HepG2 (cell line): Measurements from ENCODE around the gene DCUN1D2. TPM values are rescaled to one million over a fixed set of nuclear protein-coding genes. Genes with fewer than 3 reads are reported as not detected.

Experiments
- ATAC-seq: fragments of 200-7000 bp; cut with Tn5 transposase; 3 replicates; pipeline ENCODE4 v1.9.1; 2020; ENCODE audit warnings: mild to moderate bottlenecking, moderate library complexity
- BruUV-seq: library from RNA; stranded (reverse); fragments of 400-500 nt; replicated peaks from 2 replicates; lab custom pipeline; 2021; lab: Mats Ljungman, UMichigan
- CTCF ChIA-PET: fragments of 300-600 bp; formaldehyde crosslinking; extraction: SDS; loops from one replicate; lab custom pipeline; 2021; ENCODE audit warnings: low total read pairs, inconsistent platforms, low intra/inter-chr PET ratio; lab: Yijun Ruan, JAX
- POLR2A ChIA-PET: fragments of 350-600 bp; sonication (Branson Sonifier 250); formaldehyde crosslinking; loops from one replicate; lab custom pipeline; 2020; ENCODE audit warnings: antibody characterized with exemption, inconsistent platforms; lab: Yijun Ruan, JAX
- DNase-seq: peaks from one replicate; pipeline ENCODE4 v3.0.0-alpha.2; 2015; ENCODE audit warnings: low spot score
- FAIRE-seq: peaks from 3 replicates; lab custom pipeline; 2011; peaks lifted over from hg19 to GRCh38; lab: Jason Lieb, UNC
- H2AFZ ChIP-seq: one replicate; pipeline ENCODE4 v1.6.1; 2011; ENCODE audit warnings: low read length, inconsistent platforms
- H3K27ac ChIP-seq: fragments of 300-600 bp; 3 replicates; pipeline ENCODE4 v1.8.0; 2011; ENCODE audit warnings: mixed run types, mild to moderate bottlenecking, mixed read lengths, low read length, inconsistent platforms; ENCODE audit not compliant: insufficient read depth; ENCODE audit errors: extremely low read length
- H3K27me3 ChIP-seq, 2 experiments: fragments of 200-600 bp in 1 of 2; 2 replicates in 1 of 2; 3 replicates in 1 of 2; pipeline versions ENCODE4 v1.6.0 to v1.8.0; 2011; ENCODE audit warnings: low read length in 2 of 2, mild to moderate bottlenecking in 2 of 2, moderate library complexity in 2 of 2, inconsistent platforms in 1 of 2; ENCODE audit not compliant: insufficient read depth in 2 of 2, control insufficient read depth in 1 of 2
- H3K36me3 ChIP-seq, 2 experiments: fragments of 200-600 bp in 1 of 2; replicated peaks in 1 of 2; 2 replicates in 1 of 2; 3 replicates in 1 of 2; pipeline versions ENCODE4 v1.5.1 to v1.8.0; 2011; ENCODE audit warnings: low read length in 2 of 2, inconsistent platforms in 1 of 2; ENCODE audit not compliant: insufficient read depth in 2 of 2, control insufficient read depth in 1 of 2
- H3K4me1 ChIP-seq: 2 replicates; pipeline ENCODE4 v1.5.1; 2012; ENCODE audit warnings: low read length, inconsistent platforms; ENCODE audit not compliant: insufficient read depth
- H3K4me2 ChIP-seq: 2 replicates; pipeline ENCODE4 v1.6.0; 2011; ENCODE audit warnings: low read depth, low read length, inconsistent platforms
- H3K4me3 ChIP-seq, 3 experiments: fragments of 200-600 bp in 1 of 3; sonication (generic), shearing (Covaris generic) in 1 of 3; replicated peaks in 1 of 3; 2 replicates each; pipeline ENCODE4 v1.5.1; 2011 to 2016; ENCODE audit warnings: low read length in 3 of 3, inconsistent platforms in 2 of 3, low read depth in 2 of 3, mild to moderate bottlenecking in 2 of 3, control low read depth in 1 of 3, mixed read lengths in 1 of 3; ENCODE audit not compliant: insufficient read depth in 1 of 3
- H3K79me2 ChIP-seq: one replicate; pipeline ENCODE4 v1.6.1; 2011; ENCODE audit warnings: low read length, inconsistent platforms; ENCODE audit not compliant: insufficient read depth
- H3K9ac ChIP-seq: 2 replicates; pipeline ENCODE4 v1.6.0; 2011; ENCODE audit warnings: mild to moderate bottlenecking, low read depth, low read length, inconsistent platforms; ENCODE audit not compliant: insufficient read depth
- H3K9me3 ChIP-seq: 2 replicates; pipeline ENCODE4 v1.5.1; 2012; ENCODE audit warnings: mild to moderate bottlenecking, low read length
- H4K20me1 ChIP-seq: 2 replicates; pipeline ENCODE4 v1.6.0; 2011; ENCODE audit warnings: inconsistent platforms, mild to moderate bottlenecking, low read length, moderate library complexity; ENCODE audit not compliant: insufficient read depth
- HNF4A ChIP-seq: sonication (generic); formaldehyde crosslinking; IDR thresholded peaks from 2 replicates; pipeline ENCODE4 v1.4.0; 2020; ENCODE audit warnings: missing genetic modification reagents
- ONECUT2 ChIP-seq: sonication (generic); formaldehyde crosslinking; IDR thresholded peaks from 2 replicates; pipeline ENCODE4 v1.4.0; 2020; ENCODE audit warnings: missing genetic modification reagents
- PRDM4 ChIP-seq: sonication (generic); formaldehyde crosslinking; IDR thresholded peaks from 2 replicates; pipeline ENCODE4 v1.9.0; 2021; ENCODE audit warnings: missing genetic modification reagents, borderline replicate concordance
- ZNF317 ChIP-seq: sonication (generic); formaldehyde crosslinking; IDR thresholded peaks from 2 replicates; pipeline ENCODE4 v1.5.0; 2020; ENCODE audit warnings: mild to moderate bottlenecking, missing genetic modification reagents
- WGBS: methylation state at CpG from one replicate; pipeline ENCODE4 v1.1.6; 2017; ENCODE audit warnings: low lambda C conversion rate; 5-methylcytosine and 5-hydroxymethylcytosine counted together
- in situ Hi-C: cut with HindIII; loops from 2 replicates; pipeline ENCODE4 v1.10.0; 2017; ENCODE audit warnings: low pct_unique_long_range_greater_than_20kb; ENCODE audit not compliant: extremely low pct_ligation_motif_present
- intact Hi-C: fragments of 100-400 bp; cut with micrococcal nuclease; formaldehyde crosslinking; loops from one replicate; pipeline ENCODE4 v1.10.0; 2022; ENCODE audit not compliant: unreplicated experiment
- polyA plus RNA-seq, 8 experiments: library from polyadenylated mRNA; depleted of rRNA in 3 of 8; stranded (reverse) in 7 of 8; unstranded in 1 of 8; fragments of >200 nt; fragmentation: Illumina TruSeq in 4 of 8; extraction: Trizol in 4 of 8; gene quantifications; 2 replicates each; pipeline versions ENCODE4 v1.2.1 to v1.2.3, GENCODE V29; 2011 to 2016; ENCODE audit warnings: low read depth in 4 of 8, missing spikeins in 1 of 8, mixed read lengths in 1 of 8; ENCODE audit not compliant: insufficient read depth in 1 of 8
- total RNA-seq, 5 experiments: library from RNA; depleted of rRNA; stranded (reverse); fragments of >200 nt; fragmentation: Illumina TruSeq; extraction: Trizol; gene quantifications; 2 replicates each; pipeline ENCODE4 v1.2.3, GENCODE V29; 2016; ENCODE audit warnings: low read depth in 1 of 5

The DCUN1D2 gene
- total and polyA plus RNA-seq, 2 of the 13 experiments (the other 11 are each of a cell fraction or from before 2014, with no cell fraction given): 9.1 to 9.6 TPM

- 50% methylated on average over 1 of the region's 1 CpG for WGBS
- no peak for ATAC-seq
- in situ Hi-C loops: no loop called here
- CTCF ChIA-PET: no interaction called here
- Histone ChIP-seq H3K9ac (no peak overlapping the region), H3K9me3 (no peaks in the 10 kb centered on the region), H3K27ac (no peak overlapping the region), H2AFZ (no peak overlapping the region), H3K4me1 (peaks cover 42% of the 10 kb centered on the region)
- BruUV-seq: no TSS peak
- TF ChIP-seq ONECUT2 (CRISPR knock-in tag) (peak; percentile 60), HNF4A (CRISPR knock-in tag) (no peak)
- TF ChIP-seq, all 625 proteins: peak for 1
- no peaks in the 10 kb centered on the region for H3K36me3 ChIP-seq
- POLR2A ChIA-PET: no interaction called here
- H4K20me1 ChIP-seq: no peaks in the 10 kb centered on the region
- H3K27me3 ChIP-seq: no peaks in the 10 kb centered on the region
- no peaks in the 10 kb centered on the region for H3K79me2 ChIP-seq
- H3K4me2 ChIP-seq: no peak overlapping the region
- no peak overlapping the region for H3K4me3 ChIP-seq
- DNase-seq: no peak
- no peak for FAIRE-seq
- intact Hi-C loops: no loop called here
Observed at GRCh38 chr13:113442985-113443362, 47.5 kb downstream of the DCUN1D2 start.

- WGBS: 83% methylated on average over 10 of the region's 10 CpGs
- Histone ChIP-seq H3K4me2 (no peak overlapping the region), H3K4me3 (no peak overlapping the region), H3K36me3 (no peaks in the 10 kb centered on the region), H3K27me3 (no peaks in the 10 kb centered on the region), H4K20me1 (no peaks in the 10 kb centered on the region), H3K9ac (no peak overlapping the region), H3K4me1 (peaks cover 42% of the 10 kb centered on the region), H3K79me2 (no peaks in the 10 kb centered on the region), H3K9me3 (no peaks in the 10 kb centered on the region), H3K27ac (no peak overlapping the region), H2AFZ (no peak overlapping the region)
- FAIRE-seq (no peak), DNase-seq (no peak), ATAC-seq (no peak)
- no peak for TF ChIP-seq PRDM4 (CRISPR knock-in tag)
- peak; percentile 97 for TF ChIP-seq ZNF317 (CRISPR knock-in tag)
- ChIA-PET POLR2A (no interaction called here), CTCF (no interaction called here)
- in situ Hi-C loops (no loop called here), intact Hi-C loops (no loop called here)
- no TSS peak for BruUV-seq
Observed at GRCh38 chr13:113442354-113442984, 48.0 kb downstream of the DCUN1D2 start.
